8988T (cell line): ENCODE results near the gene BMAL2.

ENCODE experiments used
- DNase-seq: peaks from one replicate; pipeline ENCODE4 v3.0.0; 2011

BMAL2 gene

GRCh38 chr12:27366621-27367020 is 34.0 kb downstream of the BMAL2 start:
- DNase-seq, result no peak

DNA sequence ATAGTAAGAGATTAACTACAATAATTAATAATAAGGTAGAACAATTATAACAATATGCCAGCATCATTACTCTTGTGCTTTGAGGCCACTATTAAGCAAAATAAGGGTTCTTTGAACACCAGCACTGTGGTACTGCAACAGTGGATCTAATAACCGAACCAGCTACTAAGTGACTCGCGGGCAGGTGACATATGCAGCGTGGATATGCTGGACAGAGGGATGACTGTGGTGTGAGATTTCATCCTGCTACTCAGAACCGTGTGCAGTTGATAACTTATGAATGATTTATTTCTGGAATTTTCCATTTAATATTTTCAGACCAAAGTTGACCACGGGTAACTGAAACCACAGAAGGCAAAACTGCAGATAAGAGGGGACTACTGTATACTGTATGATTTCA is 34.4 kb downstream of the BMAL2 start:
- DNase-seq, result no peak

GRCh38 chr12:27382171-27382795 is 49.6 kb downstream of the BMAL2 start:
- DNase-seq, result no peak
